K562 (cell line): ENCODE measurements around the gene F12. TPM values are rescaled to one million over a fixed set of nuclear protein-coding genes. Genes with fewer than 3 reads are reported as not detected.

Experiments
- EP300 ChIP-seq: IDR thresholded peaks from 2 replicates; pipeline ENCODE4 v1.6.1; 2012; ENCODE audit warnings: low read length, improper control_type of control experiment
- HDAC8 ChIP-seq: fragments of 450-650 bp; IDR thresholded peaks from 2 replicates; pipeline ENCODE4 v1.6.1; 2016; ENCODE audit warnings: mild to moderate bottlenecking, missing genetic modification characterization, moderate library complexity, missing compliant biosample characterization
- MEF2D ChIP-seq: conservative IDR thresholded peaks from 2 replicates; pipeline ENCODE4 v1.6.1; 2016; ENCODE audit warnings: low read depth, missing genetic modification characterization, missing compliant biosample characterization
- NFRKB ChIP-seq: fragments of 450-650 bp; IDR thresholded peaks from 2 replicates; pipeline ENCODE4 v1.6.1; 2016; ENCODE audit warnings: low read depth
- NFXL1 ChIP-seq: fragments of 450-650 bp; formaldehyde crosslinking; IDR thresholded peaks from 2 replicates; pipeline ENCODE4 v1.4.0; 2021; ENCODE audit warnings: mild to moderate bottlenecking
- PRPF4 ChIP-seq: fragments of 200-400 bp; formaldehyde crosslinking; IDR thresholded peaks from one replicate; pipeline ENCODE4 v1.6.1; 2017; ENCODE audit warnings: low read length, low read depth, mild to moderate bottlenecking; ENCODE audit not compliant: insufficient read depth, poor library complexity, severe bottlenecking
- TAF15 ChIP-seq: fragments of 200-400 bp; formaldehyde crosslinking; IDR thresholded peaks from 2 replicates; pipeline ENCODE4 v1.6.1; 2017; ENCODE audit warnings: mild to moderate bottlenecking, low read depth, low read length, moderate library complexity
- ZBTB7A ChIP-seq: IDR thresholded peaks from 2 replicates; pipeline ENCODE4 v1.6.1; 2011; ENCODE audit warnings: low read depth, mild to moderate bottlenecking, low read length, moderate library complexity, borderline replicate concordance; ENCODE audit not compliant: control insufficient read depth
- ZFP1 ChIP-seq: fragments of 450-650 bp; formaldehyde crosslinking; IDR thresholded peaks from 2 replicates; pipeline ENCODE4 v1.4.0; 2020; ENCODE audit warnings: mild to moderate bottlenecking, mixed read lengths
- ZFP36 ChIP-seq: fragments of 150-350 bp; IDR thresholded peaks from 2 replicates; pipeline ENCODE4 v1.6.1; 2018; ENCODE audit warnings: low read length, low read depth; ENCODE audit not compliant: partially characterized antibody
- ZNF444 ChIP-seq: fragments of 250-450 bp; sonication (Bioruptor Pico); IDR thresholded peaks from 2 replicates; pipeline ENCODE4 v1.4.0; 2020; ENCODE audit warnings: mild to moderate bottlenecking, moderate library complexity
- ZNF57 ChIP-seq: fragments of 450-650 bp; formaldehyde crosslinking; IDR thresholded peaks from 2 replicates; pipeline ENCODE4 v1.4.0; 2020; ENCODE audit warnings: mild to moderate bottlenecking, moderate library complexity
- ZNF780A ChIP-seq: fragments of 250-450 bp; sonication (Bioruptor Pico); IDR thresholded peaks from 2 replicates; pipeline ENCODE4 v1.5.0; 2021; ENCODE audit warnings: mild to moderate bottlenecking
- polyA plus RNA-seq, 8 experiments: library from polyadenylated mRNA; depleted of rRNA in 4 of 8; stranded (reverse) in 5 of 8; unstranded in 3 of 8; fragments of >200 nt; fragmentation: Nextera tagmentation in 2 of 8; fragmentation: Illumina TruSeq in 1 of 8; extraction: Ambion mirVana in 2 of 8; extraction: Trizol in 1 of 8; gene quantifications; 2 replicates each; pipeline versions ENCODE4 v1.2.1 to v1.2.3, GENCODE V29; 2011 to 2014; ENCODE audit warnings: inconsistent platforms in 1 of 8, missing spikeins in 1 of 8
- total RNA-seq, 7 experiments: library from RNA; depleted of rRNA in 6 of 7; stranded (reverse); fragments of >200 nt in 6 of 7; fragmentation: Illumina TruSeq in 2 of 7; extraction: Trizol in 2 of 7; gene quantifications; 2 replicates each; pipeline versions ENCODE4 v1.2.1 to v1.2.3, GENCODE V29; 2011 to 2021; ENCODE audit warnings: low replicate concordance in 1 of 7
- TF ChIP-seq, protein P1 (sequence below): sonication (generic); formaldehyde crosslinking; IDR thresholded peaks from 2 replicates; pipeline ENCODE4 v1.8.0; 2022; ENCODE audit warnings: mild to moderate bottlenecking, missing genetic modification reagents
- TF ChIP-seq, protein P2 (sequence below): sonication (generic); formaldehyde crosslinking; IDR thresholded peaks from 2 replicates; pipeline ENCODE4 v1.8.0; 2022; ENCODE audit warnings: missing genetic modification reagents, mild to moderate bottlenecking, borderline replicate concordance
- TF ChIP-seq, protein P3 (sequence below): fragments of 450-650 bp; IDR thresholded peaks from 2 replicates; pipeline ENCODE4 v1.7.0; 2016; ENCODE audit warnings: borderline replicate concordance
- TF ChIP-seq, protein P4 (sequence below): fragments of 200-400 bp; formaldehyde crosslinking; IDR thresholded peaks from 2 replicates; pipeline ENCODE4 v1.6.1; 2017; ENCODE audit warnings: mild to moderate bottlenecking, low read depth, low read length, moderate library complexity

Gene F12
- total and polyA plus RNA-seq, 9 of the 15 experiments (the other 6 are each of a cell fraction or from before 2014, with no cell fraction given): 0.59 to 18.3 (median 3.6) TPM

DNA sequence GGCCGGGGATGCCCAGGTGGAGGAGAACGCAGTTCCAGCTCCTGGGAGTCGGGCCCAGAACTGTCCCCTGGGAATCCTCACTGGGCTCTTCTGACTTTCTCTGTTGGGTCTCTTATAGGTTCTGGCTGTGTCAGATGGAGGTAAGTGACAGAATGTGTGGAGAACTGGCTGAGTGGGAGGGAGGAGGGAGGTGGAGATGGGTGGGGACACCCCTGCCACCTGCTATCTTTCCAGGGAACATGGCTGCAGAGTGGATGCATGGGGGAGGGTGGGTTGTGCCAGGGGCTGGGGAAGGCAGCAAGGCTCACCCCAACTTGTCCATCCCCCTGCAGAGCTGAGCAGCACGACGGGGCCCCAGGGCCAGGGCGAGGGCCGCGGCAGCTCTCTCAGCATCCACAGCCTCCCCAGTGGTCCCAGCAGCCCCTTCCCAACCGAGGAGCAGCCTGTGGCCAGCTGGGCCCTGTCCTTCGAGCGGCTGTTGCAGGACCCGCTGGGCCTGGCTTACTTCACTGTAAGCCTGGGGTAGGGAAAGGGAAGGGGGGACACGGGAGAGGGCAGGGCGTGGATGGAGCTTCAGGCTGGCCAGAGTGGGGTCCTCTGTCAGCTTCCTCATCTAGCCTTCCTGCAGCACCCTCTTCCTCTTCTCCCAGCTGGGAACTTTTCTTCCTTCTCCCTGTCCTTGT is 43.4 kb downstream of the F12 start (continued):
- TF ChIP-seq ZBTB7A: peak; percentile 37; the same call in 1 of the 2 replicates
- TF ChIP-seq, protein P1, sequence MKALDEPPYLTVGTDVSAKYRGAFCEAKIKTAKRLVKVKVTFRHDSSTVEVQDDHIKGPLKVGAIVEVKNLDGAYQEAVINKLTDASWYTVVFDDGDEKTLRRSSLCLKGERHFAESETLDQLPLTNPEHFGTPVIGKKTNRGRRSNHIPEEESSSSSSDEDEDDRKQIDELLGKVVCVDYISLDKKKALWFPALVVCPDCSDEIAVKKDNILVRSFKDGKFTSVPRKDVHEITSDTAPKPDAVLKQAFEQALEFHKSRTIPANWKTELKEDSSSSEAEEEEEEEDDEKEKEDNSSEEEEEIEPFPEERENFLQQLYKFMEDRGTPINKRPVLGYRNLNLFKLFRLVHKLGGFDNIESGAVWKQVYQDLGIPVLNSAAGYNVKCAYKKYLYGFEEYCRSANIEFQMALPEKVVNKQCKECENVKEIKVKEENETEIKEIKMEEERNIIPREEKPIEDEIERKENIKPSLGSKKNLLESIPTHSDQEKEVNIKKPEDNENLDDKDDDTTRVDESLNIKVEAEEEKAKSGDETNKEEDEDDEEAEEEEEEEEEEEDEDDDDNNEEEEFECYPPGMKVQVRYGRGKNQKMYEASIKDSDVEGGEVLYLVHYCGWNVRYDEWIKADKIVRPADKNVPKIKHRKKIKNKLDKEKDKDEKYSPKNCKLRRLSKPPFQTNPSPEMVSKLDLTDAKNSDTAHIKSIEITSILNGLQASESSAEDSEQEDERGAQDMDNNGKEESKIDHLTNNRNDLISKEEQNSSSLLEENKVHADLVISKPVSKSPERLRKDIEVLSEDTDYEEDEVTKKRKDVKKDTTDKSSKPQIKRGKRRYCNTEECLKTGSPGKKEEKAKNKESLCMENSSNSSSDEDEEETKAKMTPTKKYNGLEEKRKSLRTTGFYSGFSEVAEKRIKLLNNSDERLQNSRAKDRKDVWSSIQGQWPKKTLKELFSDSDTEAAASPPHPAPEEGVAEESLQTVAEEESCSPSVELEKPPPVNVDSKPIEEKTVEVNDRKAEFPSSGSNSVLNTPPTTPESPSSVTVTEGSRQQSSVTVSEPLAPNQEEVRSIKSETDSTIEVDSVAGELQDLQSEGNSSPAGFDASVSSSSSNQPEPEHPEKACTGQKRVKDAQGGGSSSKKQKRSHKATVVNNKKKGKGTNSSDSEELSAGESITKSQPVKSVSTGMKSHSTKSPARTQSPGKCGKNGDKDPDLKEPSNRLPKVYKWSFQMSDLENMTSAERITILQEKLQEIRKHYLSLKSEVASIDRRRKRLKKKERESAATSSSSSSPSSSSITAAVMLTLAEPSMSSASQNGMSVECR: no peak
- TF ChIP-seq TAF15: no peak
- TF ChIP-seq NFXL1 (CRISPR knock-in tag): no peak
- TF ChIP-seq, protein P2, sequence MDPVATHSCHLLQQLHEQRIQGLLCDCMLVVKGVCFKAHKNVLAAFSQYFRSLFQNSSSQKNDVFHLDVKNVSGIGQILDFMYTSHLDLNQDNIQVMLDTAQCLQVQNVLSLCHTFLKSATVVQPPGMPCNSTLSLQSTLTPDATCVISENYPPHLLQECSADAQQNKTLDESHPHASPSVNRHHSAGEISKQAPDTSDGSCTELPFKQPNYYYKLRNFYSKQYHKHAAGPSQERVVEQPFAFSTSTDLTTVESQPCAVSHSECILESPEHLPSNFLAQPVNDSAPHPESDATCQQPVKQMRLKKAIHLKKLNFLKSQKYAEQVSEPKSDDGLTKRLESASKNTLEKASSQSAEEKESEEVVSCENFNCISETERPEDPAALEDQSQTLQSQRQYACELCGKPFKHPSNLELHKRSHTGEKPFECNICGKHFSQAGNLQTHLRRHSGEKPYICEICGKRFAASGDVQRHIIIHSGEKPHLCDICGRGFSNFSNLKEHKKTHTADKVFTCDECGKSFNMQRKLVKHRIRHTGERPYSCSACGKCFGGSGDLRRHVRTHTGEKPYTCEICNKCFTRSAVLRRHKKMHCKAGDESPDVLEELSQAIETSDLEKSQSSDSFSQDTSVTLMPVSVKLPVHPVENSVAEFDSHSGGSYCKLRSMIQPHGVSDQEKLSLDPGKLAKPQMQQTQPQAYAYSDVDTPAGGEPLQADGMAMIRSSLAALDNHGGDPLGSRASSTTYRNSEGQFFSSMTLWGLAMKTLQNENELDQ: no peak
- no peak for TF ChIP-seq EP300
- TF ChIP-seq, protein P3, sequence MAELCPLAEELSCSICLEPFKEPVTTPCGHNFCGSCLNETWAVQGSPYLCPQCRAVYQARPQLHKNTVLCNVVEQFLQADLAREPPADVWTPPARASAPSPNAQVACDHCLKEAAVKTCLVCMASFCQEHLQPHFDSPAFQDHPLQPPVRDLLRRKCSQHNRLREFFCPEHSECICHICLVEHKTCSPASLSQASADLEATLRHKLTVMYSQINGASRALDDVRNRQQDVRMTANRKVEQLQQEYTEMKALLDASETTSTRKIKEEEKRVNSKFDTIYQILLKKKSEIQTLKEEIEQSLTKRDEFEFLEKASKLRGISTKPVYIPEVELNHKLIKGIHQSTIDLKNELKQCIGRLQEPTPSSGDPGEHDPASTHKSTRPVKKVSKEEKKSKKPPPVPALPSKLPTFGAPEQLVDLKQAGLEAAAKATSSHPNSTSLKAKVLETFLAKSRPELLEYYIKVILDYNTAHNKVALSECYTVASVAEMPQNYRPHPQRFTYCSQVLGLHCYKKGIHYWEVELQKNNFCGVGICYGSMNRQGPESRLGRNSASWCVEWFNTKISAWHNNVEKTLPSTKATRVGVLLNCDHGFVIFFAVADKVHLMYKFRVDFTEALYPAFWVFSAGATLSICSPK: 0 out of 2 replicates have a peak, but pooled peaks have one; percentile 64
- TF ChIP-seq HDAC8 (tag): no peak
- no peak for TF ChIP-seq MEF2D
- TF ChIP-seq, protein P4, sequence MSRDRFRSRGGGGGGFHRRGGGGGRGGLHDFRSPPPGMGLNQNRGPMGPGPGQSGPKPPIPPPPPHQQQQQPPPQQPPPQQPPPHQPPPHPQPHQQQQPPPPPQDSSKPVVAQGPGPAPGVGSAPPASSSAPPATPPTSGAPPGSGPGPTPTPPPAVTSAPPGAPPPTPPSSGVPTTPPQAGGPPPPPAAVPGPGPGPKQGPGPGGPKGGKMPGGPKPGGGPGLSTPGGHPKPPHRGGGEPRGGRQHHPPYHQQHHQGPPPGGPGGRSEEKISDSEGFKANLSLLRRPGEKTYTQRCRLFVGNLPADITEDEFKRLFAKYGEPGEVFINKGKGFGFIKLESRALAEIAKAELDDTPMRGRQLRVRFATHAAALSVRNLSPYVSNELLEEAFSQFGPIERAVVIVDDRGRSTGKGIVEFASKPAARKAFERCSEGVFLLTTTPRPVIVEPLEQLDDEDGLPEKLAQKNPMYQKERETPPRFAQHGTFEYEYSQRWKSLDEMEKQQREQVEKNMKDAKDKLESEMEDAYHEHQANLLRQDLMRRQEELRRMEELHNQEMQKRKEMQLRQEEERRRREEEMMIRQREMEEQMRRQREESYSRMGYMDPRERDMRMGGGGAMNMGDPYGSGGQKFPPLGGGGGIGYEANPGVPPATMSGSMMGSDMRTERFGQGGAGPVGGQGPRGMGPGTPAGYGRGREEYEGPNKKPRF: no peak
- TF ChIP-seq NFRKB: no peak
- TF ChIP-seq PRPF4: no peak
- no peak for TF ChIP-seq ZNF444 (CRISPR knock-in tag)
- no peak for TF ChIP-seq ZFP36
- no peak for TF ChIP-seq ZFP1 (CRISPR knock-in tag)
- no peak for TF ChIP-seq ZNF780A (CRISPR knock-in tag)
- TF ChIP-seq ZNF57 (CRISPR knock-in tag): 0 out of 2 replicates have a peak, but pooled peaks have one; percentile 12
